NOMO-1 (cell line): ENCODE data around the gene OSBPL2.

Experiments used
- DNase-seq, 2 experiments: peaks; one replicate each; lab custom pipeline; 2025; ENCODE audit not compliant: unreplicated experiment in 2 of 2; lab: John Stamatoyannopoulos, UW

Gene OSBPL2

DNA sequence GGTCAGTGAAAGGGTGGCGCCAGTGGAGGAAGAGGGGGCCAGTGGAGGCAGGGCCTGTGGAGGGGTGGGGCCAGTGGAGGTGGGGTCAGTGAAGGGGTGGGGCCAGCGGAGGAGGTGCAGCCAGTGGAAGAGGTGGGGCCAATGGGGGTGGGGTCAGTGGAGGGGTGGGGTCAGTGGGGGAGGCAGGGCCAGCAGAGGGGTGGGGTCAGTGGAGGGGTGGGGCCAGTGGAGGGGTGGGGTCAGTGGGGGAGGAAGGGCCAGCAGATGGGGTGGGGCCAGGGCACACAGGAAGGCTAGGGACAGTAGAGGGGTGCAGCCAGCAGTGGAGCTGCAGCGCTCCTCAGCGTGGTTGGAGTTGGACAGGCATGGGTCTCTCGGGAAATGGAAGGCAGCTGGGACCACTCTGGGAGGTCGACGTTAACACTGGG, 83.2 kb downstream of the OSBPL2 start:
- DNase-seq, result no peak

DNA sequence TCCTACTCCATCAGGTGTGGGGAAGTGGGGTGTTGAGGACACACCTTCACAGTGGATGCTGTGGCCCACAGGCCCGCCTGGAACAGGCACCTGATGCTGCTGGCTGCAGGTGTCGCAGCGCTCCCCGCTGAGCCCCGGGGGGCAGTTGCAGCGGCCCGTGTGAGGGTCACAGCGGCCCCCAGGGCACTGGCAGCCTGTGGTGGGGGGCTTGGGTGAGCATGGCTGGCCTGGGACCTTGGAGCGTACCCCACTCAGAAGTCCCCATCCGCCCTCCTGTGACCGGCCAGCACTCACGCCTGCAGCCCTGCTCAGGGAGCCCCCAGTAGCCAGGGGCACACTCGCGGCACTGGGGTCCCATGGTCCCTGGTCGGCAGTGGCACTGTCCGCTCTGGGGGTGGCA, 83.7 kb downstream of the OSBPL2 start:
- DNase-seq, result no peak

DNA sequence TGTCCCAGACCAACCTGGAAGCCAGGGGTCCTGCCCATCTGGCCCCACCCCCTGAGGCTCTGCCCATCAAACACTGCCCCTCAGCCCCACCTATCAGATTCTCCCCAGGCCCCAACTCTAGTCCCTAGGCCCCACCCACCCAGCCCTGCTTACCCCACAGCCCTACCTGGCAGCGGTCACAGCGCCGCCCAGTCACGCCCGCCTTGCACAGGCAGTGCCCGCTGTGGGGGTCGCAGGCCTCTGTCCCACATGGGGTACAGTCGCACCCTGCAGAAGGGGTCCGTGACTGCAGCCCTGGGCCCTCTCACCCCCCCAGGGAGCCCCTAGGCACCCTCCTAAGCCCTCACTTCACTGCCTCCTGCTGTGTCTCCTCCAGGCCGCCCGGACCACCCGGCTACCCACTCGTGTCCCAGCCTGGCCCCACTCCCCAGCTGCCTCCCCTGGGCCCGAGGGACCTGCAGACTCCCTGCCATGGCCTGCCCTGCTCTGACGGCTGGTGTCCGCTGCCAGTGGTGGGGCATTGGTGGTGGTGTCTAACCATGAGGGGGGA, 84.2 kb downstream of the OSBPL2 start:
- DNase-seq, result no peak

DNA sequence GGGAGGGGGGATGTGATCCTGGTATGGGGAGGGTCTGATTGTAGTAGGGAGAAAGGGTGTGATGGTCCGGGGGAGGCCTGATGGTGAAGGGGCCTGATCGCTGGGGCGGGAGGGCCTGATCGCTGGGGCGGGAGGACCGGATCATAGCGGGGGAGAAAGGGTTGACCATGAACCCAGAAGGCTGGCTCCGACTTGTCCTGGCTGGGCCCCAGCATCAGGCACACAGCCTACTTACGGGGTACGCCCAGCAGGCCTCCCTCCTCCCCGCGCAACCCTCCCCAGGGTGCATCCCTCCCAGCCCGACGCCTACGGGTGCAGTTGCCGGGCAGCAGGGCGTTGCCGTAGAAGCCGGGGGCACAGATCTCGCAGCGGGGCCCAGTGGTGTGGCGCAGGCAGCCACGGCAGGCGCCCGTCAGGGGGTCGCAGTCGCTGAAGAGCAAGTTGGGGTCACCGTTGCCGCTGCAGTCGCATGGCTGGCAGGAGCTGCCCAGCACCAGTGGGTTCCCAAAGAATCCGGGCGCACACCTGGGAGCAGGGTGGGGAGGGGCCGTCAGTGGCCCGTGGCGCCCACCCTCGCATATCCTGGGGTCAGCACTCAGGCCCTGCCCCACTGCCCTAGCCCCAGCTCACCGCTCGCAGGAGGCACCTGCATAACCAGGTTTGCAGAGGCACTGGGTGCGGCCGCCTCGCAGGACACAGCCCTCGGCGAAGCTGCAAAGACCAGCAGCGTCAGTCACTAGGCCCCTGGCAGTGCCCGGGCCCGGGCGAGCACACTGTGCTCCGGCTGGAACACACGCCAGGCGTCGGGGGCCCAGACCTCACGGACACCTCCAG, 85.0 kb downstream of the OSBPL2 start:
- no peak for DNase-seq

DNA sequence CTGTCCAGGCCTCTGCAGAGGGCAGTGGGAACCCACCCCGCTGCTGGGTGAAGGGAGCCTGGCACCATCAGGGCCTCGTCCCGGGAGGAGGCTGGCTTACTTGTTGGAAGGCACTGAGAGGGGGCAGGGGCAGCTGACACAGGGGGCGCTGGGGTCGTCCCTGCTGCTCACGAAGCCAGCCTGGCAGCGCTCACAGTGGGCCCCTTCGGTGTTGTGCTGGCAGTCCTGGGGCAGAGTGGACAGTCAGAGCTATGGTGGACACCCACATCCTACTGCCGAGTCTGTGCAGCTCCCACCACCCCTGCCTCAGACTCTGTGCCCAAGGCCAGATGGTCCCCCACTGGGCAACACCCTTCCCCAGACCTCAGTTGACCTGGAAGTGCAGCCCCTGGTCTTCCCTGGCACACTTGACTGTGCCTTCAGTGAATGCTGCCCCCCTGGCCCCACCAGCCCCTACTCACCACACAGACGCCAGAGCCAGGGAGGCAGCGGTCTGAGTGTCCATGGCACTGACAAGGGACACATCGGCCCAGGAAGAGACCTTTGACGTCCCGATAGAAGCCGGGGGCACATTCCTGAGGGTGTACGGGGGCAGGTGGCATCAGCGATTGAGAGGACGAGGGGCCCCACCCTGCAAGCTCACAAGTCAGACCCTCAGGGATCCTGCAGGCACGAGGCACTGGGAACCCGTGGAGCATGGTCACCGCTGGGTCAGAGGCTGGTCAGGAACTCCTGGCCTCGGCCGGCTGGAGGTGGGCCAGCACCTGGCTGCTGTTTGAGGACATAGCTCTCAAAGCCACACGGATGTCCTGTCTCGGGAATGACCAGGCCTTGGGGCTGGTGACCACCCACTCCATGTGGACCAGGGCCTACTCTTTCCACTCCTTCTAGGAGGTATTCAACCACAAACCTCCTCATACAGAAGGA, 85.9 kb downstream of the OSBPL2 start:
- DNase-seq, result no peak

DNA sequence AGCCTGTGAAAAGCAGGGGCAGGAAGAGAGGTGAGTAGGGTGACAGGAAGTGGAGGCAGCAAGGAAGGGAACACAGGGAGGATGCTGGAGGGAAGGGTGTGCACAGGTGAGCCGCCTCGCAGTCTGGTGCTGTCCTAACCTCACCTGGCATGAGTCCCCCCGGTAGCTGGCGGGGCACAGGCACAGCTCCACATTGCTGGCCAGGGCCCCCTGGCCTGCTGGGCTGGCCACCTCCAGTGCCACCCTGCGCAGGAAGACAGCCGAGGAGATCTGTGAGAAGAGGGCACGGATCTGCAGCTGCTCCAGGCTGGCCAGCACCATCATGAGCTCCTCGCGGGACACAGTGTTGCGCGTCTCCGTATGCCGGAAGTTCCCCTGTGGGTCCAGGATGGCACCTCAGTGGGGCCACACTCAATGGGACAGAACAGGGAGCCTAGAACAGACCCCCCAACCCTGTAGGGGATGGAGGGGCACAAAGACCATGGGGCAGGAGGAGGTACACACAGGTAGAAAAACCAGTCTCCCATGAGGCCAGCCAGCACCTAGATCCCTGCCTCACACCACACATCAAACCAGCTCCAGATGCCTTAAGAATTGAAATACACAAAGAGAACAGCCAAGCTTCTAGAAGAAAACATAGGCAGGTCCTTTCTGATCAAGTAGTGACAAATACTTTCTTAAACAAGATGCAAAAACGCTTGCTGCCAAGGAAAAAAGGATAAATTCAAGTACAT, 87.0 kb downstream of the OSBPL2 start:
- no peak for DNase-seq

DNA sequence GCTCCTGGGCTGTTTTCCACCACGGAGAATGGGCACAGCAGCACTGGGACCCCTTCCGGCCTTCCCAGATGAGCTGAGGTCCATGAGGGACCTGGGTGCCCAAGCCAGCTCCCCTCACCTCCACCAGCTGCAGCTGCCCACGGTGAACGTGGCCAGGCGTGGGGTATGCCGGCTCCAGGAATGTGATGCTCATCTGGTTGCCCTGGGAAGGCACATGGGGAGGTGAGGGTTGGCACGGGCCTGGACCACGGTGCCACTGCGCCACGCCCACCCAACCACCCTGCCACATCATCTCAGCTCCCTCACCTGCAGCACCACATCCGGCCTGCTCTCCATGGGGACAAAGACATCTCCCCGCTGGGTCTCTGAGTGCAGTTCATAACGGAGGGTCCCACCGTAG, 88.2 kb downstream of the OSBPL2 start:
- no peak for DNase-seq

DNA sequence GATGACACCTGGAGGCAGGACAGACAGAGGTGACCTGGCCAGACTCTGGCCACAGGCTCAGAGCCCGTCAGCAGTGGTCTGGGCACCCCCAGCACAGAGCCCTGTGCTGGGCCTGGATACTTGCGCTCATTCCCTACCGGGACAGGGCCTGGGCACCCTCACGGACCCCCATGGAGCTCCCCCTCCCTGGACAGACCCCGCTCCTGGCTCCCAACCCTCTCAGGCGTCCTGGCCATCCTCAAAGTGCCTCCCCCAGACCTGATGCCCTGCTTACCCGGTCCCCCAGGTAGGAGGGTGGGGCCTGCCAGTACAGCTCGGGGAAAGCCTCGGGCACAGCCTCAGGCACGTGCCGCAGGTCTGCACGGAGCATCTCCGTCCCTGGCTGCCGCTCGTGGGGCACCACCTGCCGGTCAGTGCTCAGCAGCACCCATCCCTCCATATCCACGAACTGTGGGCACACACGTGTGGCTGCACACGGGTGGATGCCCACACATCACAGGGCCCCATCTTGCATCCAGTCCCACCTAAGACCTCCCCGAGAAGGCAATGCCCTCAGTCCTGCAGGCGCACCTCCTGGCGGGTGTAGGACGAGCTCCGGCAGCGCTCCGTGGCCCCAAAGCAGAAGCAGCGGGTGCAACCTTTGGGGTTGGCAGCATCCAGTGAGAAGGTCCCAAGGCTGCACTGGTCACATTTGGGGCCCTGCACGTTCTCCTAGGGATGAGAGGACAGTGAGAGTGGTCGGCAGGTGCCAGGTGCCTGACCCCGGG, 88.8 kb downstream of the OSBPL2 start:
- DNase-seq, result no peak

DNA sequence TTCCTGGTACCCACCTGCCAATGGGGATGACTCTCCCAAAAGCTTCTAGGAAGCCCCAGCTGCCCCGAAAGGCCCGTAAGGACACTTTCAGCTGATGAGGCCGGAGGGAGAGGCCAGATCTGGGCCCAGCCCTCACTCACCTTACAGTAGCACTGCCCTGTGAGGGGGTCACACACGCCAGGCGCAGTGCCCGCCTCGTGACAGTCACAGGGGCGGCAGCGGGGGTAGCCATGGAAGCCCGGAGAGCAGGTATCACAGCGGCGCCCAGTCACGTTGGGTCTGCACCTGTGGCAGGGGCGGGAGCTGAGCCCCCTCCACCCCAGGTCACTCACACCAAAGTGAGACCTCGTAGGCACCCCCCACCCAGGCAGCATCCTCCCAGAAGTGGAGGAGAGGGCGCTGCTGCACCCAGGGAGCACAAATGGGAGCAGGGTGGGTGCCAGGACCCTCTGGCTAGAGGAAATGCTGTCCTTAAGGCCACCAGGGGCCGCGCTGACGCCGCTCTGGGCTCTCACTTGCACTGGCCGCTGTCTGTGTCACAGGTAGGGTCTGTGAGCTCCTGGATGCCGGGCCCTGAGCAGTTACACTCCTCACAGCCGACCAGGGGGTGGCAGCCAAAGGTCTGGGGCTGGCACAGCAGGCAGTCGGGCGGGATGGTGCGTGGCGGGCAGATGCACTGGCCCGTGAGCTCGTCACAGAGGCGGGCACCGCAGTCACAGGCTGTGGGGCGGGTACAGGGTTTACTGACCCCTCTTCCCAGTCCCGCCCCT, 89.6 kb downstream of the OSBPL2 start:
- DNase-seq, result no peak

DNA sequence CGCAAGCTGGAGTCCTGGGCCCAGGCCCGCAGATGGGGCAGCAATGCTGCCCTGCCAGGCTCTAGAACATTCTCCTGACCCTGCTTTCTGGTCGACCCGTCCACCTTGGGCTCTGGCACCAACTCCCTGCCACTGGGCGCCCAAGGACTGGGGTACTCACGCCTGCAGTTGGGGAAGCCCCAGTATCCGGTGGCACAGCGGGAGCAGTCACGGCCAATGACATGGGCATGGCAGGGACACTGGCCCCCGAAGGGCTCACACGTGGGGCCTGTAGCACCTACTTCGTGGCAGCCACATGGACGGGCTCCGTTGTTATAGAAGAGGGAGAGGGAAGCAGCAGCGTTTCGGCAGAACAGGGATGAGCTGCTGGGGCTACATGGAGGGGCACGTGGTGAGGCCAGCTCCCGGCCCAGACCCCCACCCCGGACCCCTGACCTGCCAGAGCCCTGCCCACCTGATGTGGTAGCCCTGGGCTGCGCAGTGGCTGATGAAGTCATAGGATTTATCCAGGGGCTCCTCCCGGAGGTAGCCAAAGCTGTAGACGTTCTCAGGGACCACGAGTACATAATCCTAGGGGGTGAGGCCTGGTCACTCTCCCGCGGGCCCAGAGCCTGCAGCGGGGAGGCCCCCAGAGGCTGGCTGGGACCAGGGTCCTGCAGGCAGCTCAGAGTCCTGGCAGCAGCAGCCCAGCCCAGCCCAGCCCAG, 90.5 kb downstream of the OSBPL2 start:
- DNase-seq, result no peak

DNA sequence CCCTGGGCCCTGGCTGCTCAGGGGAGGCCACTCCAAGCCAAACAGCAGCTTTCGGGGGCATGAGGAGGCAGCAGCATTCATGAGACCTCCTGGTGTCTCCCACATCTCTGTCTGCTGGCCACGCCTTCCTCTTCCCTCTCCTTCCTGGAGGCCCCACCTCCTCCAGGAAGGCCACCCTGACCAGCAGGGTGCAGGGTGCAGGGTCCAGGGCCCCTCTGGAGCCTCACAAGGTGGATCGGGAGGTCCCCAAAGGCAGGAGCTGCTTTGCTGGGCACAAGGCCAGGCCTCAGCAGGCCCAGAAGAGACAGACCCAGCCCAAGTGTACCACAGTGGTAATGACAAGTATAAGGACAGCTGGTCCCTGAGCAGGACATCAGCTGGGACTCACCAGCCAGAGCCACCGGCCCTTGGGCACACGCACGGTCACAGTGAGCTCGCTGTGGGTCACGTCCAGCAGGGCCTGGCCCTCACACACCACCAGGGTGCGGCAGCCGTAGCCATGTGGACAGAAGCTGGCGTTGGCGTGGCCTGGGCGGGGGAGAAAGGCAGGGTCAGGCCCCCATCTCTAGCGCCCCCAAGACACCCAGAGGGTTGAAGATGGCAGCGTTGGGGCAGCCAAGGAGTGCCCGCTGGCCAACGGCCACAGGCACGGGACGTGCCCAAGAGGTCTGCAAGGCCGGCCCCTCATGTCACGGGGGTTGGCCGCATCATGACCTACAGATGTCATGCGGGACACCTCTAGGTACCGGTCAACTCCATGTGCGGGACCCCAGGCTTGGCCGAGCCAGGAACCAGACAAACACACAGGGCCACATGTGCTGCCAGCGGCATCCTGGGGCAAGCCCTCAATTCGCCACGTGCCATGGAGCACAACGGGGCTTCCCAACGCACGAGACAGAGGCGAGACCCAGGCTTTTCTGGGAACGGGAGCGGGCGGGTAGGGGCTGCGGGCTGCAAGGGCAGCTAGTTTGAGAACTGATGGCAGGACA, 91.4 kb downstream of the OSBPL2 start:
- DNase-seq, result no peak

DNA sequence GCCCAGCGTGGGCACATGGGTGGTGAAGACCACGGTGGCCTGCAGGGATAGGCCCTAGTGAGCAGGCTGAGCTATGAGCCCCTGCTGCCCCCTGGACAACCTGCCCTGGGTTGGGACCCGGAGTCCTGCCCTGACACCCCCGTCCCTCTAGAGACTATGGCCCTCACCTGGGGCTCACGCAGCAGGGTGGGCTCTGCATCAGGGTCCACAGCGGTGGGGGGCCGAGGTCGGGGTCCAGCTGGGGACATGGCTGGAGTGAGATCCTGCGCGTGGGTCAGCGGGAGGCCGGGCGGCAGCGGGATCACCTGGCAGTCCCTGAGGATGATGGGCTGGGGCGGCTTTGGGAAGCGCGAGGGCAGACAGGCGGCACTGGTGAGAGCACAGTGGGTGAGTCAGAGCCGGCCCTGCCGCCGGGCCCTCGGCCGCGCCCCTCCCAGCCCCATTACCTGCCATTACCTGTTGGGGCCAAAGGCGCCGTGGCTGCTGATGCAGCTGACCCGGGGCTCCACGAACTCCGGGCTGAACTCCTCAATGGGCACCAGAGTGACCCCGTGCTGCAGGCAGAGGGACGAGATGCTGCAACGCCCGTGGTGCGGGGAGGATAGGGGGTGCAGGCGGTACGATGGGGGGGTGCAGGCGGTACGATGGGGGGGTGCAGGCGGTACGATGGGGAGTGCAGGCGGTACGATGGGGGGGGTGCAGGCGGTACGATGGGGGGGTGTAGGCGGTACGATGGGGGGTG, 92.4 kb downstream of the OSBPL2 start:
- DNase-seq, result no peak

DNA sequence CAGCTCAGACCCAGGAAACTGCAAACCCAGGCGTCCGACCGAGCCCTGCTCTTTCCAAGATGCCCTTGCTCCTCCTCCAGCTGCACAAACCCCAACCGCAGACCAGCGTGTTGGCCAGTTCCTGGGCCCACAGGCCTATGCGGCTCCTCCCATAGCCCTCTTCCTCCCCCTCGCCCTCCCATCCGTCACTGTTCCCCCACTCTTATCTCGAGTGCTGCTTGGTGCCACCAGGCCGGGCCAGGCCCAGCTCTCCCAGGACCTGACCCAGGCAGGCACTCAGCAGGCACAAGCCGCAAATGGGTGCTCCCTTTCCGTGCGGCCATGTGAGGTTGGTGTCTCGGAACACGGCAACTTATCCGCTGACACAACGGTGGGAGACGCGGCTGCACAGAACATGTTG, 93.0 kb downstream of the OSBPL2 start:
- DNase-seq, result no peak

DNA sequence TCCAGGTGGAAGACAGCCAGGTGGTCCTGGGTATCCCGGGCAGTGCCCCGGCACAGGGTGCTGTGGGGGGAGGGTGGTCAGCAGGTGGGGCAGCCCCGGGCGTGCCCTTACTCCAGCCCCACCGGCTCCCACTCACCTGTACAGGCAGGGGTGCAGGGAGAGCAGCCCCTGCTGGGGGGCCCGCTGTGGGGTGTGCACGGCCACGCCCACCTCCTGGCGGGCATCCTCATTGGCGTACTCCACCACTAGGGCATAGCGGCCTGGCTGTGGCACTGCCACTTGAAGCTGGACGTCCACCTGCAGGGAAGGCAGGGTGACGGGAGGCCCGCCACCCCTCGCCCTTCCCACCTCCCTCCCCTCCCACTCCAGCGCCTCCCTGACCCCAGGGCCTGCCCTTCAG, 94.1 kb downstream of the OSBPL2 start:
- no peak for DNase-seq

DNA sequence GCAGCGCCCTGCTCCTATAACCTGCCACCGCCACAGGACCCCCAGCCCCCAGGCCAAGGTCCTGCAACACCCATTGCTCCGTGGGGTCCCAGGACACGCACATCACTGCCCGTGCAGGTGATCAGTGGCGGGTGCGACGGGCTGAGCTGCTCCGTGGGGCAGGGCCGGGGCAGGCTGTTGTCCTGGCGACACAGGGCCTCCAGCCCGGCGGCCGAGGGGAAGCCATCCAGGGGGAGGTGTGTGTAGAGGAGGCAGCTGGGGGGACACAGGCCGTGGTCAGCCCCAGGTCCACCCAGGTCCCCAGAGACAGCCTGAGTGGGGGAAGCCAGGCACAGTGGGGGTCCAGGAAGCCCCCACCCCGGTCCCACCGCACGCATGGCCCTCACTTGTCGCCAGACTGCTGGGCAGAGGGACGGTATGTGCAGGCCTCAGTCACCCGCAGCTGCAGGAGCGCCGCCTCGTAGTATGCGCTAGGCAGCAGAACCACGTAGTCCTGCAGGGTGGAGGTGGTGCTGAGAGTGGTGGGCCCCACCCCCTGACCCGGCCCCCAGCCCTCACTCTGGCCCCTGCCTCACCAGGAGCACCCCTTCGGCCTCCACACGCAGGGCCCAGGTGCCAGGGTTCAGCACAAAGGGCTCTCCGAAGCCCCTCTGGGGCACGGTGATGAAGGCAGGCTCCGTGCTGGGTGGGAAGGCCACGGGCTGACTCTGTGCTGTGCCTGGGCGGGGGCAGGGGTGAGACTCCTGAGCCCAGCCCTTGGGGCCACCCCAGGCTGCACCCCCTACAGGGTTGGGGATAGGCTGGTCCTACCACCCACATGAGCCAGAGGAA, 94.9 kb downstream of the OSBPL2 start:
- no peak for DNase-seq
